ENCODE results near the gene SH2D3C.

SH2D3C gene

DNA sequence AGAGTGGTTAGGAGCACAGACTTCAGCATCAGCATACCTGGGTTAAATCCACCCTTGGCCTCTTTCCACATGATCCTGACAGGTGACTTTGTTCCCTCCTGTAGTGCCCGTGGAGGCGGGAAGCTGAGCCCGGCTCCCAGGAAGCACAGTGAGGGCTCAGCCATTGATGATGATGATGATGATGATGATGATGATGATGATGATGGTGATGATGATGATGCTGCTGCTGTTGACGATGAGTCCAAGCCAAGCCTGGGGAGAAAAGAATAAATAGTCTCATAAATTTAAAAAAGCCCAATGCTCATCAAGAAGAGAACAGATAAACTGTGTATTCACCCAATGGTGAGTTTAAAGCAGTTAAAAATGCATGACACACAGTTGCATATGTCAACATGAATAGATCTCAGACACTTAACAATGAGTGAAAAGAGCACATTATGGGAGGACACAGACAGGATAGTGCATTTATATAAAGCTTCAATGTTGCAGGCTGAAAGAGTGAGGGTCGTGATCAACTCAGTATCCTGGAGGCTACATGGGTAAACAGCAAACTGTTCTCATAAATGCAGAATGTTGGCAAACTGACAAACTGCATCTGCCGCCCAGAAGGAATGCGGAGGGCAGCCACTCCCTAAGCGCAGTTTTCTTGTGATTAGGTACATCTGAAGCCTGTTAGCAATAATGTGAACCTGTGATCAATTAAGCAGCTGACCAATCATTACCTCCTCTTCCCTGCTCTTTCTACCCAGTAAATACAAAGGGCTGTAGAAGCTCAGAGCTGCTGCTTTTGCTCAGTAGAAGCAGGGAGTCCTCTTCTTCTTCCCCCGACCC is 83.4 kb downstream of the SH2D3C start:
- DNase-seq (ENCODE audit: low read depth): no peak
- H3K4me3 ChIP-seq (replicated peaks; ENCODE audit: low read depth, low read length): no peak overlapping the region
- TF ChIP-seq, protein P1, sequence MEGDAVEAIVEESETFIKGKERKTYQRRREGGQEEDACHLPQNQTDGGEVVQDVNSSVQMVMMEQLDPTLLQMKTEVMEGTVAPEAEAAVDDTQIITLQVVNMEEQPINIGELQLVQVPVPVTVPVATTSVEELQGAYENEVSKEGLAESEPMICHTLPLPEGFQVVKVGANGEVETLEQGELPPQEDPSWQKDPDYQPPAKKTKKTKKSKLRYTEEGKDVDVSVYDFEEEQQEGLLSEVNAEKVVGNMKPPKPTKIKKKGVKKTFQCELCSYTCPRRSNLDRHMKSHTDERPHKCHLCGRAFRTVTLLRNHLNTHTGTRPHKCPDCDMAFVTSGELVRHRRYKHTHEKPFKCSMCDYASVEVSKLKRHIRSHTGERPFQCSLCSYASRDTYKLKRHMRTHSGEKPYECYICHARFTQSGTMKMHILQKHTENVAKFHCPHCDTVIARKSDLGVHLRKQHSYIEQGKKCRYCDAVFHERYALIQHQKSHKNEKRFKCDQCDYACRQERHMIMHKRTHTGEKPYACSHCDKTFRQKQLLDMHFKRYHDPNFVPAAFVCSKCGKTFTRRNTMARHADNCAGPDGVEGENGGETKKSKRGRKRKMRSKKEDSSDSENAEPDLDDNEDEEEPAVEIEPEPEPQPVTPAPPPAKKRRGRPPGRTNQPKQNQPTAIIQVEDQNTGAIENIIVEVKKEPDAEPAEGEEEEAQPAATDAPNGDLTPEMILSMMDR (IDR thresholded peaks at IDR 0.05; ENCODE audit: low read length, missing control alignments): no peak

DNA sequence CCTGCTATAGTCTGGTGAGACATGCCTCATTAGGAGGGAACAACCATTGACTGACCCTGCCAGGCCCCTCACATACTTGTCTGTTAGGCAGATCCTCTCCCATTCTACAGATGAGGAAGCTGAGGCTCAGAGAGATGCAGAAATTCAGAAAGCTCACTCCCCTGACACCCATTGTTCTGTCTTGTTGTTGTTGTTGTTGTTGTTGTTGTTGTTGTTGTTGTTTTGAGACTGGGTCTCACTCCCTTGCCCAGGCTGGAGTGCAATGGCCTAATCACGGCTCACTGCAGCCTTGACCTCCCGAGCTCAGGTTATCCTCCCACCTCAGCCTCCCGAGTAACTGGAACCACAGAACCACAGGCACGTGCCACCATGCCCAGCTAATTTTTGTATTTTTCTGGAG is 84.8 kb downstream of the SH2D3C start:
- TF ChIP-seq, protein P1 (IDR thresholded peaks at IDR 0.05; ENCODE audit: low read length, missing control alignments): no peak
- H3K4me3 ChIP-seq (replicated peaks; ENCODE audit: low read depth, low read length): no peak overlapping the region
- DNase-seq (ENCODE audit: low read depth): no peak

- H3K4me3 ChIP-seq (replicated peaks; ENCODE audit: low read depth, low read length): no peak overlapping the region
- TF ChIP-seq, protein P1 (IDR thresholded peaks at IDR 0.05; ENCODE audit: low read length, missing control alignments): no peak
- DNase-seq (ENCODE audit: low read depth): no peak
Observed at GRCh38 chr9:127693143-127693542, 85.3 kb downstream of the SH2D3C start.

GRCh38 chr9:127692071-127692470 is 86.4 kb downstream of the SH2D3C start:
- TF ChIP-seq, protein P1 (IDR thresholded peaks at IDR 0.05; ENCODE audit: low read length, missing control alignments): no peak
- H3K4me3 ChIP-seq (replicated peaks; ENCODE audit: low read depth, low read length): no peak overlapping the region
- no peak for DNase-seq (ENCODE audit: low read depth)

- no peak overlapping the region for H3K4me3 ChIP-seq (replicated peaks; ENCODE audit: low read depth, low read length)
- DNase-seq (ENCODE audit: low read depth): no peak
- TF ChIP-seq, protein P1 (IDR thresholded peaks at IDR 0.05; ENCODE audit: low read length, missing control alignments): no peak
Observed at GRCh38 chr9:127690735-127691134, 87.7 kb downstream of the SH2D3C start.

DNA sequence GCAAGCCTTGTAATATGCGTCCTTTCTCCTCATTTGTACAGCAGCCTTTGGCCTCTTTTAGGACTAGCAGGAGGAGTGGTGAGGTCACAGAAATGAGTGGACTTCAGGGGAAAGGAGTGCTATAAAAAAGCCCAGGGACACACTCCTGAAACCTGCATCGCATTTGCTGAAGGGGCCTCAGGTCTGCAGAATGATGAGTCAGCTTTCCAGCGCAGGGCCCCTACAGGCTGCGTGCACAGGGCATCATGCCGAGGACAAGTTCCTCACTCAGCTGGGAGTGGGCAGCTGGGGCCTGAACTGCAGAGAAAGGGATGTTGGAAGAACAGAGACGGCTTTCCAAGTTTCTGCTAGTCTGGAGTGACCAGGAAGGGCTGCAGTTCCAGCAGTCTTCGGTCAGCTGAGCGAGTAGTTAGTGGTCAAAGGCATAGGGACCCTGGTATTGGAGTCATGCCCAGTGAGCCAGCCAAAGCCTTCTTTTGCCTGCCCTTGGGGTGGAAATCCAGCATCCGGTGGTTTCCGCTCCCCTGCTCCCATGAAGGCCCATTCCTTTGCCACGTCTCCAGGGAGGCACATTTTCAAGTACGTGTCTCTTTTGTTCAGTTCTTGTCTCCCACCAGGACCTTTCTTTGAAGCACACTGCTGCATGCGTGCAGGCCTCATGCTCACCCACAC is 89.0 kb downstream of the SH2D3C start:
- no peak overlapping the region for H3K4me3 ChIP-seq (replicated peaks; ENCODE audit: low read depth, low read length)
- TF ChIP-seq, protein P1 (IDR thresholded peaks at IDR 0.05; ENCODE audit: low read length, missing control alignments): no peak

More for the DNA sequence above, 89.0 kb downstream of the SH2D3C start:
- no peak for DNase-seq (ENCODE audit: low read depth)
